HepG2 (cell line): ENCODE measurements around the gene PTCD1. TPM values are rescaled to one million over a fixed set of nuclear protein-coding genes. Genes with fewer than 3 reads are reported as not detected.

Experiments
- BHLHE40 ChIP-seq: IDR thresholded peaks from 2 replicates; pipeline ENCODE4 v1.6.1; 2011; ENCODE audit warnings: low read length, improper control_type of control experiment
- BRD4 ChIP-seq: sonication (generic); formaldehyde crosslinking; IDR thresholded peaks from 2 replicates; pipeline ENCODE4 v1.4.0; 2020; ENCODE audit warnings: missing genetic modification reagents
- CSRNP1 ChIP-seq: sonication (generic); formaldehyde crosslinking; IDR thresholded peaks from 2 replicates; pipeline ENCODE4 v1.8.1; 2023; ENCODE audit warnings: mild to moderate bottlenecking, missing genetic modification reagents
- DPF2 ChIP-seq: sonication (generic); formaldehyde crosslinking; IDR thresholded peaks from 2 replicates; pipeline ENCODE4 v1.4.0; 2020; ENCODE audit warnings: mild to moderate bottlenecking, low read depth, missing genetic modification reagents, borderline replicate concordance
- FIP1L1 ChIP-seq: fragments of 200-400 bp; formaldehyde crosslinking; IDR thresholded peaks from 2 replicates; pipeline ENCODE4 v1.6.1; 2018; ENCODE audit warnings: low read depth, mild to moderate bottlenecking, low read length, moderate library complexity, borderline replicate concordance; ENCODE audit not compliant: insufficient read depth
- HOXA5 ChIP-seq: sonication (generic); formaldehyde crosslinking; IDR thresholded peaks from 2 replicates; pipeline ENCODE4 v1.4.0; 2020; ENCODE audit warnings: missing genetic modification reagents
- HOXD1 ChIP-seq: sonication (generic); formaldehyde crosslinking; IDR thresholded peaks from 2 replicates; pipeline ENCODE4 v1.5.0; 2020; ENCODE audit warnings: missing genetic modification reagents
- LCORL ChIP-seq, 2 experiments: fragments of 450-650 bp in 1 of 2; sonication (generic) in 1 of 2; formaldehyde crosslinking in 1 of 2; IDR thresholded peaks; 2 replicates each; pipeline versions ENCODE4 v1.5.0 to v1.6.1; 2017 to 2020; ENCODE audit warnings: antibody characterized with exemption in 1 of 2, missing genetic modification reagents in 1 of 2
- MAF1 ChIP-seq: sonication (generic); formaldehyde crosslinking; IDR thresholded peaks from 2 replicates; pipeline ENCODE4 v1.5.0; 2020; ENCODE audit warnings: missing genetic modification reagents, borderline replicate concordance
- MXD1 ChIP-seq: sonication (generic); formaldehyde crosslinking; IDR thresholded peaks from 2 replicates; pipeline ENCODE4 v1.4.0; 2020; ENCODE audit warnings: mild to moderate bottlenecking, missing genetic modification reagents
- MXD4 ChIP-seq: IDR thresholded peaks from 2 replicates; pipeline ENCODE4 v1.6.1; 2016; ENCODE audit warnings: mild to moderate bottlenecking, missing biosample characterization, missing genetic modification reagents
- NR2F2 ChIP-seq: IDR thresholded peaks from 2 replicates; pipeline ENCODE4 v1.6.1; 2012; ENCODE audit warnings: low read depth, inconsistent platforms, borderline replicate concordance
- POLR2A ChIP-seq, 2 experiments: IDR thresholded peaks; 2 replicates each; pipeline ENCODE4 v1.6.1; 2011; ENCODE audit warnings: low read depth in 2 of 2, low read length in 2 of 2, mild to moderate bottlenecking in 1 of 2, moderate library complexity in 1 of 2; ENCODE audit not compliant: insufficient read depth in 1 of 2
- POLR2G ChIP-seq: fragments of 200-400 bp; formaldehyde crosslinking; IDR thresholded peaks from 2 replicates; pipeline ENCODE4 v1.6.1; 2018; ENCODE audit warnings: mild to moderate bottlenecking, low read depth, low read length, moderate library complexity
- RFX3 ChIP-seq: IDR thresholded peaks from 2 replicates; pipeline ENCODE4 v1.6.1; 2016; ENCODE audit warnings: missing biosample characterization, missing genetic modification reagents
- TBX2 ChIP-seq: sonication (generic); formaldehyde crosslinking; IDR thresholded peaks from 2 replicates; pipeline ENCODE4 v1.5.0; 2020; ENCODE audit warnings: missing genetic modification reagents, mild to moderate bottlenecking, borderline replicate concordance
- U2AF2 ChIP-seq: fragments of 200-400 bp; formaldehyde crosslinking; IDR thresholded peaks from 2 replicates; pipeline ENCODE4 v1.6.1; 2017; ENCODE audit warnings: low read depth, mild to moderate bottlenecking, low read length
- ZFP36 ChIP-seq: fragments of 150-350 bp; IDR thresholded peaks from 2 replicates; pipeline ENCODE4 v1.6.1; 2018; ENCODE audit warnings: borderline replicate concordance, low read length, low read depth; ENCODE audit not compliant: partially characterized antibody
- ZNF124 ChIP-seq: sonication (generic); formaldehyde crosslinking; IDR thresholded peaks from 2 replicates; pipeline ENCODE4 v1.4.0; 2020; ENCODE audit warnings: missing genetic modification reagents
- ZNF256 ChIP-seq: sonication (generic); formaldehyde crosslinking; conservative IDR thresholded peaks from 2 replicates; pipeline ENCODE4 v1.4.0; 2020; ENCODE audit warnings: missing genetic modification reagents
- ZNF274 ChIP-seq: sonication (generic); formaldehyde crosslinking; IDR thresholded peaks from 2 replicates; pipeline ENCODE4 v1.5.1; 2020; ENCODE audit warnings: mild to moderate bottlenecking, missing genetic modification reagents
- ZNF3 ChIP-seq: IDR thresholded peaks from 2 replicates; pipeline ENCODE4 v1.7.0; 2017; ENCODE audit warnings: inconsistent platforms
- ZNF563 ChIP-seq: sonication (generic); formaldehyde crosslinking; IDR thresholded peaks from 2 replicates; pipeline ENCODE4 v1.8.0; 2022; ENCODE audit warnings: mild to moderate bottlenecking, moderate library complexity, missing genetic modification reagents
- ZNF7 ChIP-seq: IDR thresholded peaks from 2 replicates; pipeline ENCODE4 v1.6.1; 2016; ENCODE audit warnings: missing biosample characterization, missing genetic modification reagents
- ZNF777 ChIP-seq: sonication (generic); formaldehyde crosslinking; IDR thresholded peaks from 2 replicates; pipeline ENCODE4 v1.4.0; 2020; ENCODE audit warnings: missing genetic modification reagents
- ZNF850 ChIP-seq: sonication (generic); formaldehyde crosslinking; conservative IDR thresholded peaks from 2 replicates; pipeline ENCODE4 v1.9.0; 2021; ENCODE audit warnings: mild to moderate bottlenecking, missing genetic modification reagents
- ZXDC ChIP-seq: sonication (generic); formaldehyde crosslinking; IDR thresholded peaks from 2 replicates; pipeline ENCODE4 v1.5.0; 2020; ENCODE audit warnings: mild to moderate bottlenecking, missing genetic modification reagents
- polyA plus RNA-seq, 8 experiments: library from polyadenylated mRNA; depleted of rRNA in 3 of 8; stranded (reverse) in 7 of 8; unstranded in 1 of 8; fragments of >200 nt; fragmentation: Illumina TruSeq in 4 of 8; extraction: Trizol in 4 of 8; gene quantifications; 2 replicates each; pipeline versions ENCODE4 v1.2.1 to v1.2.3, GENCODE V29; 2011 to 2016; ENCODE audit warnings: low read depth in 4 of 8, missing spikeins in 1 of 8, mixed read lengths in 1 of 8; ENCODE audit not compliant: insufficient read depth in 1 of 8
- total RNA-seq, 5 experiments: library from RNA; depleted of rRNA; stranded (reverse); fragments of >200 nt; fragmentation: Illumina TruSeq; extraction: Trizol; gene quantifications; 2 replicates each; pipeline ENCODE4 v1.2.3, GENCODE V29; 2016; ENCODE audit warnings: low read depth in 1 of 5

PTCD1 gene
- total and polyA plus RNA-seq, 2 of the 13 experiments (the other 11 are each of a cell fraction or from before 2014, with no cell fraction given): 3.0 to 8.4 TPM

- no peak for TF ChIP-seq ZNF850 (CRISPR knock-in tag)
- TF ChIP-seq ZXDC: no peak
- no peak for TF ChIP-seq TBX2 (CRISPR knock-in tag)
- TF ChIP-seq ZNF124 (CRISPR knock-in tag): no peak; the same call in 1 of the 2 replicates
- TF ChIP-seq ZFP36: no peak
- TF ChIP-seq CSRNP1 (CRISPR knock-in tag): peak; percentile 16; the same call in 1 of the 2 replicates
- no peak for TF ChIP-seq U2AF2
- TF ChIP-seq HOXA5 (CRISPR knock-in tag): no peak
- TF ChIP-seq ZNF274 (CRISPR knock-in tag): no peak
- TF ChIP-seq ZNF3: no peak
- no peak for TF ChIP-seq ZNF563
- TF ChIP-seq DPF2 (CRISPR knock-in tag): peak; percentile 58; the same call in 1 of the 2 replicates
- no peak for TF ChIP-seq ZNF256
- no peak for TF ChIP-seq ZNF777 (CRISPR knock-in tag)
- peak; percentile 79; the same call in 1 of the 2 replicates for TF ChIP-seq NR2F2
- TF ChIP-seq LCORL (IDR thresholded peaks at IDR 0.05): no peak
- TF ChIP-seq LCORL (CRISPR knock-in tag; IDR thresholded peaks at IDR 0.05): peak; percentile 90
- no peak for TF ChIP-seq RFX3 (CRISPR knock-in tag)
- TF ChIP-seq MAF1: no peak
- TF ChIP-seq MXD4 (CRISPR knock-in tag): no peak
- peak; percentile 78 for TF ChIP-seq POLR2G
- no peak for TF ChIP-seq ZNF7 (CRISPR knock-in tag)
- peak; percentile 63 to 74; a peak in 3 of 4 replicates for TF ChIP-seq POLR2A (IDR thresholded peaks at IDR 0.05; ENCODE audit: insufficient read depth in 1 of 2, low read depth in 2 of 2, low read length in 2 of 2)
- TF ChIP-seq HOXD1: no peak
- no peak for TF ChIP-seq MXD1 (CRISPR knock-in tag)
- no peak for TF ChIP-seq BHLHE40
- TF ChIP-seq BRD4 (CRISPR knock-in tag): no peak
- TF ChIP-seq FIP1L1: no peak
Measured at GRCh38 chr7:99372275-99373090, 66.1 kb downstream of the PTCD1 start (continued).
